Activated CD8-positive, alpha-beta T cell treated with anti-CD3 and anti-CD28 coated beads for 36 hours (primary cell): ENCODE measurements around the gene IL36B. TPM values are rescaled to one million over a fixed set of nuclear protein-coding genes. Genes with fewer than 3 reads are reported as not detected.

Experiments
- ATAC-seq: fragments of 200-7000 bp; cut with Tn5 transposase; one replicate; pipeline ENCODE4 v1.10.0; 2021; ENCODE audit warnings: mild to moderate bottlenecking, moderate library complexity
- CTCF ChIA-PET: fragments of 350-600 bp; sonication (Branson Sonifier 250); formaldehyde crosslinking; loops from one replicate; lab custom pipeline; 2021; ENCODE audit warnings: antibody characterized with exemption; lab: Charles Lee
- POLR2A ChIA-PET: fragments of 350-600 bp; sonication (Branson Sonifier 250); formaldehyde crosslinking; loops from one replicate; lab custom pipeline; 2021; ENCODE audit warnings: antibody characterized with exemption; lab: Charles Lee
- DNase-seq: peaks from one replicate; pipeline ENCODE4 v3.0.0-alpha.2; 2020
- H3K27ac Mint-ChIP-seq: one replicate; pipeline ENCODE4 v1.8.0; 2021; ENCODE audit warnings: mild to moderate bottlenecking, mixed read lengths
- H3K27me3 Mint-ChIP-seq: one replicate; pipeline ENCODE4 v1.8.0; 2021; ENCODE audit warnings: mixed read lengths
- H3K36me3 Mint-ChIP-seq: one replicate; pipeline ENCODE4 v1.8.0; 2021; ENCODE audit warnings: low read depth, mixed read lengths
- H3K4me1 Mint-ChIP-seq: one replicate; pipeline ENCODE4 v1.8.0; 2021; ENCODE audit warnings: low read depth, mixed read lengths
- H3K4me3 Mint-ChIP-seq: one replicate; pipeline ENCODE4 v1.8.0; 2021; ENCODE audit warnings: mild to moderate bottlenecking, moderate library complexity, mixed read lengths
- H3K9me3 Mint-ChIP-seq: one replicate; pipeline ENCODE4 v1.8.0; 2021; ENCODE audit warnings: mixed read lengths
- CTCF ChIP-seq: fragments of 200-600 bp; IDR thresholded peaks from one replicate; pipeline ENCODE4 v1.8.0; 2022; ENCODE audit warnings: antibody characterized with exemption, mild to moderate bottlenecking
- intact Hi-C: fragments of 100-400 bp; cut with micrococcal nuclease; formaldehyde crosslinking; loops from one replicate; pipeline ENCODE4 v1.10.0; 2022
- total RNA-seq, 2 experiments: library from RNA; stranded (reverse); gene quantifications; one replicate each; pipeline ENCODE4 v1.2.3, GENCODE V29; 2021

Gene IL36B
- total RNA-seq, 2 experiments from 2014 or later = not detected

- intact Hi-C loops = no loop called here
- H3K36me3 Mint-ChIP-seq = no peaks in the 10 kb centered on the region
- peaks cover 3% of the 10 kb centered on the region for H3K9me3 Mint-ChIP-seq
- no peaks in the 10 kb centered on the region for H3K27me3 Mint-ChIP-seq
- TF ChIP-seq CTCF = no peak
- DNase-seq (no peak), ATAC-seq (no peak)
- CTCF ChIA-PET = interaction anchor here (1.1 to 3.6 kb wide), 4 partner anchors 9 to 50 kb away, joined by 3 to 30 read pairs (median 8); no protein-coding TSS in a partner anchor
- POLR2A ChIA-PET = no interaction called here
- H3K4me1 Mint-ChIP-seq = peaks cover 4% of the 10 kb centered on the region
- H3K4me3 Mint-ChIP-seq = no peak overlapping the region
- no peak overlapping the region for H3K27ac Mint-ChIP-seq
Measured at GRCh38 chr2:113088213-113088992, 35.7 kb upstream of the IL36B start.

GRCh38 chr2:113085542-113085941 lies 32.9 kb upstream of the IL36B start:
- ChIA-PET POLR2A (no interaction called here), CTCF (interaction anchor here (0.6 to 12.3 kb wide), 10 partner anchors 10 to 119 kb away, joined by 3 to 190 read pairs (median 4); no protein-coding TSS in a partner anchor)
- no peak for TF ChIP-seq CTCF
- no peak for ATAC-seq
- intact Hi-C loops = no loop called here
- Mint-ChIP-seq H3K27ac (no peak overlapping the region), H3K4me3 (no peak overlapping the region), H3K36me3 (no peaks in the 10 kb centered on the region), H3K27me3 (no peaks in the 10 kb centered on the region), H3K9me3 (peaks cover 3% of the 10 kb centered on the region), H3K4me1 (peaks cover 8% of the 10 kb centered on the region)
- DNase-seq = no peak

- DNase-seq = peak; percentile 33
Measured at GRCh38 chr2:113084249-113085000, 31.8 kb upstream of the IL36B start.

GRCh38 chr2:113083296-113083695 lies 30.6 kb upstream of the IL36B start:
- ATAC-seq (no peak), DNase-seq (no peak)
- CTCF ChIA-PET = interaction anchor here (0.8 to 12.3 kb wide), 6 partner anchors 11 to 124 kb away, joined by 3 to 190 read pairs (median 4); no protein-coding TSS in a partner anchor
- POLR2A ChIA-PET = interaction anchor here (1.0 kb wide), 1 partner anchor 292 kb away, joined by 3 read pairs; no protein-coding TSS in a partner anchor
- no peaks in the 10 kb centered on the region for H3K36me3 Mint-ChIP-seq
- intact Hi-C loops = no loop called here
- H3K4me3 Mint-ChIP-seq = no peak overlapping the region
- TF ChIP-seq CTCF = no peak
- H3K9me3 Mint-ChIP-seq = peaks cover 3% of the 10 kb centered on the region
- peaks cover 8% of the 10 kb centered on the region for H3K4me1 Mint-ChIP-seq
- no peaks in the 10 kb centered on the region for H3K27me3 Mint-ChIP-seq
- H3K27ac Mint-ChIP-seq = no peak overlapping the region

More at GRCh38 chr2:113084249-113085000, 31.8 kb upstream of the IL36B start:
- no peaks in the 10 kb centered on the region for H3K36me3 Mint-ChIP-seq
- intact Hi-C loops = loop anchor here (1.0 kb wide), 1 partner anchor 53 kb away; no protein-coding TSS in a partner anchor
- no peak overlapping the region for H3K4me3 Mint-ChIP-seq
- ChIA-PET POLR2A (no interaction called here), CTCF (interaction anchor here (0.6 to 12.3 kb wide), 11 partner anchors 9 to 286 kb away, joined by 3 to 190 read pairs (median 4); no protein-coding TSS in a partner anchor)
- ATAC-seq = peak; percentile 69
- H3K27me3 Mint-ChIP-seq = no peaks in the 10 kb centered on the region
- H3K27ac Mint-ChIP-seq = no peak overlapping the region
- peaks cover 3% of the 10 kb centered on the region for H3K9me3 Mint-ChIP-seq
- peak; percentile 66 for TF ChIP-seq CTCF
- peaks cover 8% of the 10 kb centered on the region for H3K4me1 Mint-ChIP-seq
